Neural cell (in vitro differentiated cells): ENCODE data around the gene ZNF276. TPM values are rescaled to one million over a fixed set of nuclear protein-coding genes. Genes with fewer than 3 reads are reported as not detected.

Experiments used
- H2AFZ ChIP-seq: fragments of 200-600, 300-800 bp; sonication (generic), shearing (Covaris generic); 2 replicates; pipeline ENCODE4 v1.6.0; 2014; ENCODE audit warnings: low read depth, mild to moderate bottlenecking, antibody characterized with exemption, low read length, moderate library complexity
- H3F3A ChIP-seq: fragments of 200-600 bp; shearing (Covaris generic); 2 replicates; pipeline ENCODE4 v1.6.1; 2016; ENCODE audit warnings: mild to moderate bottlenecking, moderate library complexity, mixed read lengths, antibody characterized with exemption, low read length; ENCODE audit not compliant: insufficient read depth, poor library complexity, severe bottlenecking
- H3K27ac ChIP-seq: fragments of 200-600, 300-800 bp; sonication (generic), shearing (Covaris generic); 2 replicates; pipeline ENCODE4 v1.5.1; 2014; ENCODE audit warnings: mild to moderate bottlenecking, low read length, moderate library complexity
- H3K27me3 ChIP-seq: fragments of 300-800, 200-600 bp; sonication (generic), shearing (Covaris generic); 2 replicates; pipeline ENCODE4 v1.6.0; 2014; ENCODE audit warnings: mild to moderate bottlenecking, low read depth, low read length, moderate library complexity; ENCODE audit not compliant: insufficient read depth
- H3K36me3 ChIP-seq: fragments of 300-800, 200-600 bp; sonication (generic), shearing (Covaris generic); 2 replicates; pipeline ENCODE4 v1.5.1; 2014; ENCODE audit warnings: mild to moderate bottlenecking, antibody characterized with exemption, low read length, moderate library complexity; ENCODE audit not compliant: insufficient read depth
- H3K4me2 ChIP-seq: fragments of 300-800, 200-600 bp; sonication (generic), shearing (Covaris generic); 2 replicates; pipeline ENCODE4 v1.6.0; 2014; ENCODE audit warnings: mild to moderate bottlenecking, low read length
- H3K4me3 ChIP-seq: fragments of 300-800, 200-600 bp; sonication (generic), shearing (Covaris generic); 2 replicates; pipeline ENCODE4 v1.5.1; 2014; ENCODE audit warnings: mild to moderate bottlenecking, low read length, moderate library complexity
- H3K79me2 ChIP-seq: fragments of 200-600 bp; shearing (Covaris generic); replicated peaks from 2 replicates; pipeline ENCODE4 v1.6.0; 2014; ENCODE audit warnings: mild to moderate bottlenecking, low read length, moderate library complexity; ENCODE audit not compliant: insufficient read depth
- H3K9ac ChIP-seq: fragments of 300-800, 200-600 bp; sonication (generic), shearing (Covaris generic); 2 replicates; pipeline ENCODE4 v1.6.1; 2016; ENCODE audit warnings: mild to moderate bottlenecking, low read length, mixed read lengths
- H3K9me2 ChIP-seq: fragments of 200-600 bp; shearing (Covaris generic); 2 replicates; pipeline ENCODE4 v1.6.1; 2016; ENCODE audit warnings: mild to moderate bottlenecking, low read length, mixed read lengths; ENCODE audit not compliant: insufficient read depth
- H3K9me3 ChIP-seq: fragments of 200-600, 300-800 bp; sonication (generic), shearing (Covaris generic); 2 replicates; pipeline ENCODE4 v1.6.1; 2016; ENCODE audit warnings: mild to moderate bottlenecking, mixed run types, low read length, moderate library complexity, mixed read lengths
- H4K20me1 ChIP-seq: fragments of 200-600 bp; shearing (Covaris generic); 2 replicates; pipeline ENCODE4 v1.6.1; 2016; ENCODE audit warnings: mild to moderate bottlenecking, mixed run types; ENCODE audit not compliant: insufficient read depth
- CTCF ChIP-seq: fragments of 450-650 bp; IDR thresholded peaks from 2 replicates; pipeline ENCODE4 v1.5.1; 2014; ENCODE audit warnings: antibody characterized with exemption, mild to moderate bottlenecking, moderate library complexity; ENCODE audit not compliant: poor library complexity, severe bottlenecking
- EP300 ChIP-seq: fragments of 450-650 bp; conservative IDR thresholded peaks from 2 replicates; pipeline ENCODE4 v1.6.1; 2014; ENCODE audit warnings: antibody characterized with exemption, mild to moderate bottlenecking, moderate library complexity; ENCODE audit not compliant: poor library complexity, severe bottlenecking
- EZH2 ChIP-seq: fragments of 200-600, 300-800 bp; shearing (Covaris generic), sonication (generic); IDR thresholded peaks from 2 replicates; pipeline ENCODE4 v1.6.1; 2014; ENCODE audit warnings: antibody characterized with exemption, low read length, borderline replicate concordance, mild to moderate bottlenecking; ENCODE audit not compliant: insufficient read depth, poor library complexity, severe bottlenecking
- MXI1 ChIP-seq: fragments of 450-650 bp; conservative IDR thresholded peaks from 2 replicates; pipeline ENCODE4 v1.6.1; 2014; ENCODE audit warnings: antibody characterized with exemption, mild to moderate bottlenecking; ENCODE audit not compliant: poor library complexity, severe bottlenecking
- POLR2AphosphoS5 ChIP-seq: IDR thresholded peaks from 2 replicates; pipeline ENCODE4 v1.6.1; 2012
- RAD21 ChIP-seq: fragments of 450-650 bp; conservative IDR thresholded peaks from 2 replicates; pipeline ENCODE4 v1.6.1; 2014; ENCODE audit warnings: antibody characterized with exemption, mild to moderate bottlenecking, moderate library complexity
- REST ChIP-seq: IDR thresholded peaks from 2 replicates; pipeline ENCODE4 v1.6.1; 2012; ENCODE audit warnings: borderline replicate concordance
- SMC3 ChIP-seq: fragments of 450-650 bp; conservative IDR thresholded peaks from 2 replicates; pipeline ENCODE4 v1.6.1; 2014; ENCODE audit warnings: antibody characterized with exemption, mild to moderate bottlenecking, moderate library complexity; ENCODE audit not compliant: poor library complexity
- TAF1 ChIP-seq: IDR thresholded peaks from 2 replicates; pipeline ENCODE4 v1.6.1; 2012; ENCODE audit warnings: low read depth
- polyA plus RNA-seq: library from polyadenylated mRNA; depleted of rRNA; stranded (reverse); fragments of >200 nt; gene quantifications from 2 replicates; pipeline ENCODE4 v1.2.3, GENCODE V29; 2014

The ZNF276 gene
- polyA plus RNA-seq, 1 donor from 2014 or later, result 35.4 TPM

DNA sequence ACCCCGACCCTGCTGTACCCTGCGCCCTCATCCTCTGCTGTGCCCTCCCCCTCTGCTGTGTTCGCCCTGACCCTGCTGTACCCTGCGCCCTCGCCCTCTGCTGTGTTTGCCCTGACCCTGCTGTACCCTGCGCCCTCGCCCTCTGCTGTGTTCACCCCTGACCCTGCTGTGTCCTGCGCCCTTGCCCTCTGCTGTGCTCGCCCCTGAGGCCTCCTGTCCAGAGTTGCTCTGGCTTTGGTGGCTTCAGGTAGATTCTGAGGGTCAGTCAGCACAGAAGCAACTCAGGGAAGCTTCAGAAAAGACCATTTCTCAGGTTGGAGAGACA is 11.5 kb downstream of the ZNF276 start:
- Histone ChIP-seq H2AFZ (no peak overlapping the region), H3F3A (no peaks in the 10 kb centered on the region), H3K27me3 (no peaks in the 10 kb centered on the region), H3K27ac (no peak overlapping the region), H3K4me2 (no peak overlapping the region), H3K9me2 (no peaks in the 10 kb centered on the region), H3K4me3 (no peak overlapping the region), H3K79me2 (no peaks in the 10 kb centered on the region), H4K20me1 (no peaks in the 10 kb centered on the region), H3K9me3 (no peaks in the 10 kb centered on the region), H3K9ac (no peak overlapping the region), H3K36me3 (no peaks in the 10 kb centered on the region)
- TF ChIP-seq EP300, result no peak
- TF ChIP-seq TAF1, result no peak
- no peak for TF ChIP-seq REST
- no peak for TF ChIP-seq MXI1
- TF ChIP-seq RAD21, result no peak
- TF ChIP-seq POLR2AphosphoS5, result no peak
- no peak for TF ChIP-seq SMC3
- TF ChIP-seq EZH2, result no peak
- no peak for TF ChIP-seq CTCF

DNA sequence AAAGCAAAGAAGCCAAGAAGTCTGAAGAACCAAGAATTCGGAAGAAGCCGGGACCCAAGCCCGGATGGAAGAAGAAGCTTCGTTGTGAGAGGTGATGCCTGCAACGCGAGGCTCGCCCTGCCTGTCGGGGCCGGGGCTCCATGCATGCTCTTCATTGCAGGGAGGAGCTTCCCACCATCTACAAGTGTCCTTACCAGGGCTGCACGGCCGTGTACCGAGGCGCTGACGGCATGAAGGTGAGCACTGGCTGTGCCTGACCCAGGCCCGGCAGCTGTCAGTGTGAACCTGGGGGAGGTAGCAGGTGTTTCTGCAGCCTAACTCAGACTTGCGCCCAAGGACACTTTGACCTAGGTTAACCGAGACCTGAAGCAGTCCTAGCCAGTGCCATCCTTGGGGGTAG is 12.0 kb downstream of the ZNF276 start:
- TF ChIP-seq TAF1 (no peak), SMC3 (no peak)
- no peaks in the 10 kb centered on the region for H3K9me2 ChIP-seq
- H3F3A ChIP-seq, result no peaks in the 10 kb centered on the region
- H3K79me2 ChIP-seq, result no peaks in the 10 kb centered on the region
- H2AFZ ChIP-seq, result no peak overlapping the region
- no peak overlapping the region for H3K4me3 ChIP-seq
- no peak overlapping the region for H3K4me2 ChIP-seq
- no peak overlapping the region for H3K9ac ChIP-seq
- no peaks in the 10 kb centered on the region for H3K36me3 ChIP-seq
- no peak overlapping the region for H3K27ac ChIP-seq
- no peaks in the 10 kb centered on the region for H3K9me3 ChIP-seq
- no peaks in the 10 kb centered on the region for H4K20me1 ChIP-seq
- H3K27me3 ChIP-seq, result no peaks in the 10 kb centered on the region

DNA sequence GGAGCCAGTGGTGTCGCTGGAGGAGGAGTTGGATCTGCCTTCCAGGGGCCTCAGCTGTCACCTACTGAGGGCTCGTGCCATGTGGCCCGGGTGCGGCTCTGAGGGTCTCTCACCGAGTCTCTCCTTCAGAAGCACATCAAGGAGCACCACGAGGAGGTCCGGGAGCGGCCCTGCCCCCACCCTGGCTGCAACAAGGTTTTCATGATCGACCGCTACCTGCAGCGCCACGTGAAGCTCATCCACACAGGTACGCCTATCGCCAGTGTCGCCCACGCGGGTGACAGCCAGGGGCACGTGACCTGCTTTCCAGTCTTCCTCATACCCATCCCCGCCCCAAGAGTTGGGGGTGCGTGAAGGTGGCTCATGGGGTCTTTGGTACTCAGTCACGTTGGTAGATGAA is 12.5 kb downstream of the ZNF276 start:
- Histone ChIP-seq H3F3A (no peaks in the 10 kb centered on the region), H3K36me3 (no peaks in the 10 kb centered on the region), H3K9ac (no peak overlapping the region), H3K9me3 (no peaks in the 10 kb centered on the region), H3K27ac (no peak overlapping the region), H3K4me3 (no peak overlapping the region), H3K27me3 (no peaks in the 10 kb centered on the region), H3K79me2 (no peaks in the 10 kb centered on the region), H3K9me2 (no peaks in the 10 kb centered on the region), H2AFZ (no peak overlapping the region), H4K20me1 (no peaks in the 10 kb centered on the region), H3K4me2 (no peak overlapping the region)
- no peak for TF ChIP-seq EZH2
- TF ChIP-seq EP300, result no peak
- no peak for TF ChIP-seq MXI1
- TF ChIP-seq TAF1, result no peak
- no peak for TF ChIP-seq SMC3
- no peak for TF ChIP-seq POLR2AphosphoS5
- no peak for TF ChIP-seq RAD21
- TF ChIP-seq REST, result no peak
- TF ChIP-seq CTCF, result no peak
